K562 (cell line): ENCODE measurements around the gene CPT1C. TPM values are rescaled to one million over a fixed set of nuclear protein-coding genes. Genes with fewer than 3 reads are reported as not detected.

Experiments
- ATAC-seq: fragments of 200-7000 bp; cut with Tn5 transposase; 3 replicates; pipeline ENCODE4 v1.9.1; 2020; ENCODE audit warnings: moderate library complexity
- BruUV-seq: library from RNA; stranded (reverse); fragments of 400-500 nt; replicated peaks from 2 replicates; lab custom pipeline; 2021; lab: Mats Ljungman, UMichigan
- CTCF ChIA-PET: fragments of 300-600 bp; formaldehyde crosslinking; extraction: SDS; loops from one replicate; lab custom pipeline; 2021; ENCODE audit warnings: low intra/inter-chr PET ratio; lab: Yijun Ruan, JAX
- POLR2A ChIA-PET: fragments of 300-600, 350-650 bp; sonication (Branson Sonifier 250); formaldehyde crosslinking; extraction: SDS; loops from one replicate; lab custom pipeline; 2021; ENCODE audit warnings: antibody characterized with exemption, inconsistent platforms; lab: Yijun Ruan, JAX
- DNase-seq, 4 experiments: peaks; one replicate each; pipeline versions ENCODE4 v3.0.0 to v3.0.0-alpha.2; 2011 to 2018; ENCODE audit warnings: low spot score in 3 of 4, mixed read lengths in 3 of 4; ENCODE audit errors: extremely low read depth in 1 of 4
- FAIRE-seq: peaks from 2 replicates; lab custom pipeline; 2011; peaks lifted over from hg19 to GRCh38; lab: Jason Lieb, UNC
- H2AFZ ChIP-seq: 2 replicates; pipeline ENCODE4 v1.6.0; 2011; ENCODE audit warnings: low read depth, low read length, control low read depth, inconsistent platforms
- H3K27ac ChIP-seq: fragments of 200-600 bp; 3 replicates; pipeline ENCODE4 v1.8.0; 2011; ENCODE audit warnings: low read depth, mild to moderate bottlenecking, control low read depth, inconsistent platforms, low read length, moderate library complexity, mixed read lengths; ENCODE audit errors: extremely low read depth
- H3K27me3 ChIP-seq, 2 experiments: fragments of 300-600 bp in 1 of 2; 2 replicates in 1 of 2; 3 replicates in 1 of 2; pipeline versions ENCODE4 v1.6.0 to v1.8.0; 2011; ENCODE audit warnings: inconsistent platforms in 2 of 2, low read length in 2 of 2, mild to moderate bottlenecking in 1 of 2, mixed read lengths in 1 of 2, moderate library complexity in 1 of 2; ENCODE audit not compliant: control insufficient read depth in 2 of 2, insufficient read depth in 2 of 2
- H3K36me3 ChIP-seq: fragments of 300-600 bp; 3 replicates; pipeline ENCODE4 v1.8.0; 2011; ENCODE audit warnings: mild to moderate bottlenecking, low read length, inconsistent platforms; ENCODE audit not compliant: control insufficient read depth, insufficient read depth
- H3K4me1 ChIP-seq, 2 experiments: fragments of 200-600 bp in 1 of 2; replicated peaks in 1 of 2; 2 replicates in 1 of 2; 3 replicates in 1 of 2; pipeline versions ENCODE4 v1.5.1 to v1.8.0; 2011; ENCODE audit warnings: inconsistent platforms in 2 of 2, low read length in 2 of 2, mild to moderate bottlenecking in 1 of 2, mixed read lengths in 1 of 2, moderate library complexity in 1 of 2; ENCODE audit not compliant: control insufficient read depth in 2 of 2, insufficient read depth in 2 of 2
- H3K4me2 ChIP-seq: 2 replicates; pipeline ENCODE4 v1.6.1; 2011; ENCODE audit warnings: low read length, control low read depth, inconsistent platforms, mixed read lengths; ENCODE audit not compliant: insufficient read depth
- H3K4me3 ChIP-seq: fragments of 200-600 bp; sonication (generic), shearing (Covaris generic); 2 replicates; pipeline ENCODE4 v1.5.1; 2016; ENCODE audit warnings: control low read depth, inconsistent platforms
- H3K79me2 ChIP-seq: fragments of 200-600 bp; 3 replicates; pipeline ENCODE4 v1.8.0; 2011; ENCODE audit warnings: low read length, inconsistent platforms; ENCODE audit not compliant: control insufficient read depth, insufficient read depth
- H3K9ac ChIP-seq, 2 experiments: 2 replicates each; pipeline versions ENCODE4 v1.6.0 to v1.6.1; 2011; ENCODE audit warnings: low read depth in 2 of 2, low read length in 2 of 2, control low read depth in 1 of 2, inconsistent platforms in 1 of 2, mild to moderate bottlenecking in 1 of 2, mixed read lengths in 1 of 2; ENCODE audit not compliant: insufficient read depth in 1 of 2
- H3K9me1 ChIP-seq: one replicate; pipeline ENCODE4 v1.6.0; 2011; ENCODE audit warnings: inconsistent platforms, mild to moderate bottlenecking, low read length, moderate library complexity; ENCODE audit not compliant: control insufficient read depth, insufficient read depth
- H3K9me3 ChIP-seq: replicated peaks from 2 replicates; pipeline ENCODE4 v1.5.1; 2011; ENCODE audit warnings: low read depth, low read length, inconsistent platforms; ENCODE audit not compliant: control insufficient read depth, insufficient read depth
- H4K20me1 ChIP-seq: replicated peaks from 2 replicates; pipeline ENCODE4 v1.6.1; 2011; ENCODE audit warnings: low read length, inconsistent platforms, mixed read lengths; ENCODE audit not compliant: control insufficient read depth, insufficient read depth
- ARID3B ChIP-seq: fragments of 250-450 bp; sonication (Bioruptor Pico); IDR thresholded peaks from 2 replicates; pipeline ENCODE4 v1.4.0; 2020; ENCODE audit warnings: borderline replicate concordance
- CBFB ChIP-seq: sonication (generic); formaldehyde crosslinking; IDR thresholded peaks from 2 replicates; pipeline ENCODE4 v1.4.0; 2020; ENCODE audit warnings: mild to moderate bottlenecking, missing genetic modification reagents
- DMBX1 ChIP-seq: fragments of 250-450 bp; sonication (Bioruptor Pico); IDR thresholded peaks from 2 replicates; pipeline ENCODE4 v1.8.0; 2022; ENCODE audit warnings: inconsistent platforms, mild to moderate bottlenecking, moderate library complexity, borderline replicate concordance
- HIVEP1 ChIP-seq: fragments of 250-450 bp; sonication (Bioruptor Pico); IDR thresholded peaks from 2 replicates; pipeline ENCODE4 v1.4.0; 2020; ENCODE audit warnings: mild to moderate bottlenecking
- MLLT1 ChIP-seq, 2 experiments: fragments of 450-650 bp; IDR thresholded peaks; 2 replicates each; pipeline ENCODE4 v1.6.1; 2016
- NFIC ChIP-seq: fragments of 450-650 bp; IDR thresholded peaks from 2 replicates; pipeline ENCODE4 v1.6.1; 2017; ENCODE audit warnings: mild to moderate bottlenecking, inconsistent platforms
- NR2C1 ChIP-seq, 2 experiments: fragments of 450-650 bp; IDR thresholded peaks; 2 replicates each; pipeline ENCODE4 v1.6.1; 2017; ENCODE audit warnings: mild to moderate bottlenecking in 2 of 2, antibody characterized with exemption in 1 of 2, inconsistent platforms in 1 of 2, missing compliant biosample characterization in 1 of 2, missing genetic modification characterization in 1 of 2
- NR2C2 ChIP-seq, 2 experiments: fragments of 200-800 bp in 1 of 2; sonication (Bioruptor generic) in 1 of 2; sonication (generic) in 1 of 2; formaldehyde crosslinking in 1 of 2; IDR thresholded peaks; 2 replicates each; pipeline versions ENCODE4 v1.6.1 to v1.8.0; 2016 to 2022; ENCODE audit warnings: mild to moderate bottlenecking in 1 of 2, missing compliant biosample characterization in 1 of 2, missing genetic modification characterization in 1 of 2, missing genetic modification reagents in 1 of 2
- POLR2AphosphoS2 ChIP-seq: IDR thresholded peaks from 2 replicates; pipeline ENCODE4 v1.6.1; 2012; ENCODE audit warnings: low read length, improper control_type of control experiment
- STAT5B ChIP-seq: fragments of 250-450 bp; sonication (Bioruptor Pico); IDR thresholded peaks from 2 replicates; pipeline ENCODE4 v1.8.0; 2021; ENCODE audit warnings: mild to moderate bottlenecking, inconsistent platforms
- TEAD2 ChIP-seq: fragments of 450-650 bp; IDR thresholded peaks from 2 replicates; pipeline ENCODE4 v1.6.1; 2016; ENCODE audit warnings: missing genetic modification characterization, control low read depth, missing compliant biosample characterization
- ZBTB33 ChIP-seq: sonication (generic); formaldehyde crosslinking; IDR thresholded peaks from 2 replicates; pipeline ENCODE4 v1.8.1; 2023; ENCODE audit warnings: mild to moderate bottlenecking, missing genetic modification reagents
- ZNF134 ChIP-seq: fragments of 250-450 bp; sonication (Bioruptor Pico); conservative IDR thresholded peaks from 2 replicates; pipeline ENCODE4 v1.4.0; 2020
- ZNF436 ChIP-seq: fragments of 250-450, 450-650 bp; sonication (Bioruptor Pico); formaldehyde crosslinking; IDR thresholded peaks from 2 replicates; pipeline ENCODE4 v1.7.0; 2020; ENCODE audit warnings: mild to moderate bottlenecking
- ZNF512 ChIP-seq: IDR thresholded peaks from 2 replicates; pipeline ENCODE4 v1.6.1; 2016; ENCODE audit warnings: missing genetic modification characterization, missing compliant biosample characterization
- ZSCAN32 ChIP-seq: fragments of 450-650 bp; formaldehyde crosslinking; IDR thresholded peaks from 2 replicates; pipeline ENCODE4 v1.4.0; 2020; ENCODE audit warnings: mild to moderate bottlenecking, moderate library complexity
- WGBS: fragments of 100-300 bp; shearing (Covaris generic); methylation state at CpG from one replicate; pipeline ENCODE4 v1.1.6; 2016; ENCODE audit warnings: low coverage, mixed read lengths; ENCODE audit not compliant: insufficient coverage; ENCODE audit errors: missing lambda C conversion rate; 5-methylcytosine and 5-hydroxymethylcytosine counted together
- in situ Hi-C: fragments of 300-500 bp; cut with MboI; formaldehyde crosslinking; loops from 4 replicates; pipeline ENCODE4 v1.15.0; 2018; ENCODE audit warnings: inconsistent platforms, mixed read lengths
- intact Hi-C: fragments of 100-400 bp; cut with micrococcal nuclease; formaldehyde crosslinking; loops from 2 replicates; pipeline ENCODE4 v1.14.2; 2022
- polyA plus RNA-seq, 8 experiments: library from polyadenylated mRNA; depleted of rRNA in 4 of 8; stranded (reverse) in 5 of 8; unstranded in 3 of 8; fragments of >200 nt; fragmentation: Nextera tagmentation in 2 of 8; fragmentation: Illumina TruSeq in 1 of 8; extraction: Ambion mirVana in 2 of 8; extraction: Trizol in 1 of 8; gene quantifications; 2 replicates each; pipeline versions ENCODE4 v1.2.1 to v1.2.3, GENCODE V29; 2011 to 2014; ENCODE audit warnings: inconsistent platforms in 1 of 8, missing spikeins in 1 of 8
- total RNA-seq, 7 experiments: library from RNA; depleted of rRNA in 6 of 7; stranded (reverse); fragments of >200 nt in 6 of 7; fragmentation: Illumina TruSeq in 2 of 7; extraction: Trizol in 2 of 7; gene quantifications; 2 replicates each; pipeline versions ENCODE4 v1.2.1 to v1.2.3, GENCODE V29; 2011 to 2021; ENCODE audit warnings: low replicate concordance in 1 of 7

Gene CPT1C
- total and polyA plus RNA-seq, 9 of the 15 experiments (the other 6 are each of a cell fraction or from before 2014, with no cell fraction given): 1.9 to 12.3 (median 3.0) TPM

- H3K4me2 ChIP-seq: no peak overlapping the region
- in situ Hi-C loops: no loop called here
- H3K4me1 ChIP-seq: peaks cover 9 to 25% of the 10 kb centered on the region in 2 experiments; a peak in 4 of 5 replicates
- no peaks in the 10 kb centered on the region for H3K9me1 ChIP-seq
- no peaks in the 10 kb centered on the region for H3K36me3 ChIP-seq
- no peak for DNase-seq
- CTCF ChIA-PET: no interaction called here
- no peak overlapping the region for H3K4me3 ChIP-seq
- WGBS: 74% methylated on average over 16 of the region's 16 CpGs
- H4K20me1 ChIP-seq: no peaks in the 10 kb centered on the region
- intact Hi-C loops: no loop called here
- BruUV-seq: no TSS peak
- H3K79me2 ChIP-seq: no peaks in the 10 kb centered on the region
- peak overlapping the region in 1 of 2 experiments; percentile 10; a peak in 1 of 4 replicates for H3K9ac ChIP-seq
- POLR2A ChIA-PET: no interaction called here
- ATAC-seq: no peak
- FAIRE-seq: no peak
- no peaks in the 10 kb centered on the region for H3K9me3 ChIP-seq
- H2AFZ ChIP-seq: no peak overlapping the region
- no peaks in the 10 kb centered on the region for H3K27me3 ChIP-seq
- H3K27ac ChIP-seq: no peak overlapping the region
- TF ChIP-seq ZNF512 (tag): no peak
- TF ChIP-seq NFIC: no peak
- TF ChIP-seq DMBX1 (CRISPR knock-in tag): no peak
- TF ChIP-seq ZNF134 (CRISPR knock-in tag): no peak
- no peak for TF ChIP-seq MLLT1 (IDR thresholded peaks at IDR 0.05)
- TF ChIP-seq HIVEP1 (CRISPR knock-in tag): no peak
- TF ChIP-seq NR2C1 (IDR thresholded peaks at IDR 0.05): peak; percentile 87
- TF ChIP-seq NR2C1 (tag; IDR thresholded peaks at IDR 0.05): peak; percentile 80
- no peak for TF ChIP-seq ZSCAN32 (CRISPR knock-in tag)
- TF ChIP-seq ZBTB33 (CRISPR knock-in tag): peak; percentile 51; the same call in 1 of the 2 replicates
- TF ChIP-seq CBFB (CRISPR knock-in tag): no peak
- no peak for TF ChIP-seq STAT5B (CRISPR knock-in tag)
- no peak for TF ChIP-seq ZNF436 (CRISPR knock-in tag)
- TF ChIP-seq POLR2AphosphoS2: no peak
- no peak for TF ChIP-seq NR2C2 (CRISPR knock-in tag; IDR thresholded peaks at IDR 0.05)
- peak; percentile 58; the same call in 1 of the 2 replicates for TF ChIP-seq NR2C2 (tag; IDR thresholded peaks at IDR 0.05)
- TF ChIP-seq ARID3B: no peak
- TF ChIP-seq TEAD2 (tag): no peak
Observed at GRCh38 chr19:49705919-49706318, 15.0 kb downstream of the CPT1C start.
